Astrocyte (in vitro differentiated cells and primary cell): Measurements from ENCODE around the gene SIK3.

Source experiments
- CTCF ChIP-seq: IDR thresholded peaks from 2 replicates; pipeline ENCODE4 v1.5.1; 2011; ENCODE audit warnings: low read depth, mild to moderate bottlenecking, inconsistent platforms, low read length, moderate library complexity; ENCODE audit not compliant: insufficient read depth
- EZH2 ChIP-seq: IDR thresholded peaks from 2 replicates; pipeline ENCODE4 v1.6.1; 2012; ENCODE audit warnings: mild to moderate bottlenecking, low read length, inconsistent platforms; ENCODE audit not compliant: insufficient read depth

GRCh38 chr11:117073539-117073938, 24.7 kb downstream of the SIK3 start:
- TF ChIP-seq CTCF (no peak), EZH2 (no peak)
